HCT116 (cell line): ENCODE measurements around the gene SSTR5. TPM values are rescaled to one million over a fixed set of nuclear protein-coding genes. Genes with fewer than 3 reads are reported as not detected.

ENCODE experiments used
- ATAC-seq: fragments of 200-7000 bp; cut with Tn5 transposase; 2 replicates; pipeline ENCODE4 v1.9.1; 2020; ENCODE audit warnings: mild to moderate bottlenecking, moderate library complexity
- BruUV-seq: library from RNA; stranded (reverse); fragments of 400-500 nt; replicated peaks from 2 replicates; lab custom pipeline; 2021; lab: Mats Ljungman, UMichigan
- CTCF ChIA-PET: fragments of 300-600 bp; sonication (Branson Sonifier 250); formaldehyde crosslinking; loops from one replicate; lab custom pipeline; 2021; ENCODE audit warnings: antibody characterized with exemption; lab: Charles Lee
- POLR2A ChIA-PET: fragments of 300-600, 350-600 bp; sonication (Branson Sonifier 250); formaldehyde crosslinking; loops from one replicate; lab custom pipeline; 2021; ENCODE audit warnings: antibody characterized with exemption; lab: Charles Lee
- RAD21 ChIA-PET, 2 experiments: fragments of 300-600 bp; sonication (Branson Sonifier 250); formaldehyde crosslinking; loops; one replicate each; lab custom pipeline; 2023; ENCODE audit warnings: low total read pairs in 2 of 2; ENCODE audit not compliant: uncharacterized antibody in 2 of 2, unreplicated experiment in 2 of 2, low non-redundant PET in 1 of 2; lab: Charles Lee
- DNase-seq: peaks from one replicate; pipeline ENCODE4 v3.0.0-alpha.2; 2010; ENCODE audit warnings: low read depth, low spot score
- H2AFZ ChIP-seq: fragments of 200-600 bp; shearing (Covaris generic), sonication (generic); 2 replicates; pipeline ENCODE4 v1.6.1; 2017; ENCODE audit warnings: low read depth, mixed run types, mixed read lengths, antibody characterized with exemption, low read length; ENCODE audit not compliant: poor library complexity, severe bottlenecking
- H3K27ac ChIP-seq: 2 replicates; pipeline ENCODE4 v1.5.1; 2012; ENCODE audit warnings: low read depth, low read length
- H3K27me3 ChIP-seq: fragments of 200-600 bp; sonication (generic); 2 replicates; pipeline ENCODE4 v1.6.1; 2016; ENCODE audit warnings: mixed run types, low read length, mixed read lengths; ENCODE audit not compliant: insufficient read depth
- H3K36me3 ChIP-seq, 2 experiments: fragments of 200-500 bp in 1 of 2; fragments of 200-600 bp in 1 of 2; sonication (Bioruptor generic) in 1 of 2; sonication (generic) in 1 of 2; 2 replicates each; pipeline versions ENCODE4 v1.5.1 to v1.6.1; 2014 to 2016; ENCODE audit warnings: low read length in 2 of 2, inconsistent platforms in 1 of 2, mixed read lengths in 1 of 2, mixed run types in 1 of 2; ENCODE audit not compliant: insufficient read depth in 2 of 2, control insufficient read depth in 1 of 2
- H3K4me1 ChIP-seq, 2 experiments: fragments of 200-600 bp in 1 of 2; sonication (generic) in 1 of 2; 2 replicates each; pipeline versions ENCODE4 v1.5.1 to v1.6.1; 2012 to 2017; ENCODE audit warnings: low read length in 2 of 2, inconsistent platforms in 1 of 2, mild to moderate bottlenecking in 1 of 2, mixed read lengths in 1 of 2, mixed run types in 1 of 2, moderate library complexity in 1 of 2; ENCODE audit not compliant: insufficient read depth in 2 of 2, control insufficient read depth in 1 of 2
- H3K4me2 ChIP-seq: fragments of 200-600 bp; sonication (generic); 2 replicates; pipeline ENCODE4 v1.6.1; 2017; ENCODE audit warnings: mixed run types, low read length, mixed read lengths
- H3K4me3 ChIP-seq, 2 experiments: fragments of 200-600 bp in 1 of 2; sonication (generic) in 1 of 2; replicated peaks in 1 of 2; 2 replicates each; pipeline ENCODE4 v1.5.1; 2011 to 2016; ENCODE audit warnings: low read length in 2 of 2, control low read depth in 1 of 2, low read depth in 1 of 2, mild to moderate bottlenecking in 1 of 2, mixed read lengths in 1 of 2, mixed run types in 1 of 2
- H3K79me2 ChIP-seq: fragments of 200-600 bp; sonication (generic); 2 replicates; pipeline ENCODE4 v1.6.1; 2017; ENCODE audit warnings: mild to moderate bottlenecking, mixed run types, low read length, moderate library complexity, mixed read lengths; ENCODE audit not compliant: insufficient read depth
- H3K9ac ChIP-seq: fragments of 200-600 bp; sonication (generic); 2 replicates; pipeline ENCODE4 v1.6.1; 2016; ENCODE audit warnings: low read length, mixed read lengths
- H3K9me2 ChIP-seq: fragments of 200-600 bp; sonication (generic), shearing (Covaris generic); 2 replicates; pipeline ENCODE4 v1.6.1; 2017; ENCODE audit warnings: mixed run types, mild to moderate bottlenecking, moderate library complexity; ENCODE audit not compliant: insufficient read depth
- H3K9me3 ChIP-seq, 2 experiments: fragments of 200-500 bp in 1 of 2; fragments of 200-600 bp in 1 of 2; sonication (Bioruptor generic) in 1 of 2; sonication (generic) in 1 of 2; 2 replicates each; pipeline ENCODE4 v1.6.1; 2014 to 2017; ENCODE audit warnings: low read length in 2 of 2, mixed read lengths in 2 of 2, inconsistent platforms in 1 of 2, low read depth in 1 of 2, mild to moderate bottlenecking in 1 of 2, mixed run types in 1 of 2, moderate library complexity in 1 of 2; ENCODE audit not compliant: control insufficient read depth in 1 of 2, insufficient read depth in 1 of 2
- H4K20me1 ChIP-seq: fragments of 200-600 bp; sonication (generic), shearing (Covaris generic); 2 replicates; pipeline ENCODE4 v1.6.1; 2017; ENCODE audit warnings: mixed run types, mild to moderate bottlenecking, moderate library complexity; ENCODE audit not compliant: insufficient read depth
- ATF3 ChIP-seq: IDR thresholded peaks from 2 replicates; pipeline ENCODE4 v1.6.1; 2012
- CBX3 ChIP-seq: IDR thresholded peaks from 2 replicates; pipeline ENCODE4 v1.6.1; 2012; ENCODE audit warnings: low read depth
- CEBPB ChIP-seq: IDR thresholded peaks from 2 replicates; pipeline ENCODE4 v1.6.1; 2012; ENCODE audit warnings: low read depth
- CTCF ChIP-seq, 3 experiments: fragments of 200-600 bp in 1 of 3; sonication (generic) in 1 of 3; IDR thresholded peaks in 2 of 3; conservative IDR thresholded peaks in 1 of 3; 2 replicates each; pipeline ENCODE4 v1.5.1; 2012 to 2017; ENCODE audit warnings: low read depth in 2 of 3, low read length in 2 of 3, antibody characterized with exemption in 1 of 3, borderline replicate concordance in 1 of 3, control low read depth in 1 of 3, mild to moderate bottlenecking in 1 of 3, mixed read lengths in 1 of 3, mixed run types in 1 of 3, moderate library complexity in 1 of 3; ENCODE audit not compliant: insufficient read depth in 1 of 3
- EGR1 ChIP-seq: IDR thresholded peaks from 2 replicates; pipeline ENCODE4 v1.6.1; 2012; ENCODE audit warnings: low read depth
- EZH2 ChIP-seq: fragments of 200-600 bp; sonication (generic); IDR thresholded peaks from 2 replicates; pipeline ENCODE4 v1.6.1; 2017; ENCODE audit warnings: antibody characterized with exemption, mixed run types
- EZH2phosphoT487 ChIP-seq: fragments of 200-600 bp; IDR thresholded peaks from 2 replicates; pipeline ENCODE4 v1.6.1; 2018; ENCODE audit warnings: antibody characterized with exemption, borderline replicate concordance
- JUND ChIP-seq: IDR thresholded peaks from 2 replicates; pipeline ENCODE4 v1.6.1; 2012
- MAX ChIP-seq: IDR thresholded peaks from 2 replicates; pipeline ENCODE4 v1.6.1; 2012
- POLR2A ChIP-seq: IDR thresholded peaks from 2 replicates; pipeline ENCODE4 v1.7.0; 2011; ENCODE audit warnings: borderline replicate concordance; ENCODE audit not compliant: insufficient read depth, insufficient read length; ENCODE audit errors: extremely low read depth
- POLR2AphosphoS5 ChIP-seq: IDR thresholded peaks from 2 replicates; pipeline ENCODE4 v1.6.1; 2011; ENCODE audit warnings: mild to moderate bottlenecking, low read depth, low read length, moderate library complexity
- RAD21 ChIP-seq: IDR thresholded peaks from 2 replicates; pipeline ENCODE4 v1.6.1; 2012; ENCODE audit warnings: low read depth, mild to moderate bottlenecking
- SIN3A ChIP-seq: IDR thresholded peaks from 2 replicates; pipeline ENCODE4 v1.6.1; 2012; ENCODE audit warnings: low read depth
- SP1 ChIP-seq: IDR thresholded peaks from 2 replicates; pipeline ENCODE4 v1.6.1; 2012; ENCODE audit warnings: low read depth
- SRF ChIP-seq: IDR thresholded peaks from 2 replicates; pipeline ENCODE4 v1.6.1; 2012; ENCODE audit warnings: low read depth
- TCF7L2 ChIP-seq: IDR thresholded peaks from 2 replicates; pipeline ENCODE4 v1.7.0; 2011; ENCODE audit warnings: borderline replicate concordance, inconsistent platforms; ENCODE audit not compliant: insufficient read depth, insufficient read length; ENCODE audit errors: extremely low read depth
- ZBTB33 ChIP-seq: IDR thresholded peaks from 2 replicates; pipeline ENCODE4 v1.6.1; 2011; ENCODE audit warnings: mild to moderate bottlenecking, low read length, moderate library complexity; ENCODE audit not compliant: insufficient replicate concordance; ENCODE audit errors: extremely low read depth
- ZNF274 ChIP-seq: fragments of 200-500 bp; sonication (Bioruptor generic); IDR thresholded peaks from 2 replicates; pipeline ENCODE4 v1.6.1; 2014; ENCODE audit warnings: mild to moderate bottlenecking, low read depth, low read length, inconsistent platforms
- intact Hi-C: fragments of 100-400 bp; cut with micrococcal nuclease; formaldehyde crosslinking; loops from 2 replicates; pipeline ENCODE4 v1.10.0; 2022
- total RNA-seq: library from RNA; stranded (reverse); gene quantifications from one replicate; pipeline ENCODE4 v1.2.1, GENCODE V29; 2021; ENCODE audit not compliant: unreplicated experiment

The SSTR5 gene
- total RNA-seq, 1 experiment from 2014 or later, result 7.2 TPM

GRCh38 chr16:1108299-1109252, 36.0 kb downstream of the SSTR5 start:
- intact Hi-C loops, result no loop called here
- no peak for DNase-seq
- no peaks in the 10 kb centered on the region for H3K27me3 ChIP-seq

GRCh38 chr16:1109648-1110047, 37.1 kb downstream of the SSTR5 start:
- no peaks in the 10 kb centered on the region for H4K20me1 ChIP-seq
- no peaks in the 10 kb centered on the region for H3K9me2 ChIP-seq
- DNase-seq (no peak), ATAC-seq (no peak)
- no peak overlapping the region for H3K4me3 ChIP-seq
- no TSS peak for BruUV-seq
- ChIA-PET POLR2A (no interaction called here), CTCF (no interaction called here), RAD21 (no interaction called here)
- intact Hi-C loops, result no loop called here
- no peak overlapping the region for H3K4me2 ChIP-seq
- no peak overlapping the region for H3K9ac ChIP-seq
- H3K9me3 ChIP-seq, result no peaks in the 10 kb centered on the region
- TF ChIP-seq SIN3A (no peak), CEBPB (no peak), TCF7L2 (no peak), ATF3 (no peak), SRF (no peak), POLR2A (no peak), CTCF (IDR thresholded peaks at IDR 0.05 in 2 of 3, conservative IDR thresholded peaks at IDR 0.05 in 1 of 3; ENCODE audit: borderline replicate concordance in 1 of 3, insufficient read depth in 1 of 3, low read depth in 2 of 3, low read length in 2 of 3) (no peak), MAX (no peak), CBX3 (no peak), ZNF274 (no peak), ZBTB33 (no peak), EZH2 (no peak)
- no peak overlapping the region for H2AFZ ChIP-seq
- H3K27ac ChIP-seq, result no peak overlapping the region
- H3K79me2 ChIP-seq, result no peaks in the 10 kb centered on the region
- H3K27me3 ChIP-seq, result no peaks in the 10 kb centered on the region
- peaks cover 0 to 6% of the 10 kb centered on the region in 2 experiments; a peak in 2 of 4 replicates for H3K4me1 ChIP-seq
- no peaks in the 10 kb centered on the region for H3K36me3 ChIP-seq

More at GRCh38 chr16:1108299-1109252, 36.0 kb downstream of the SSTR5 start:
- Histone ChIP-seq H3K9me3 (no peaks in the 10 kb centered on the region), H3K79me2 (no peaks in the 10 kb centered on the region), H3K9me2 (no peaks in the 10 kb centered on the region), H3K27ac (no peak overlapping the region), H3K4me3 (no peak overlapping the region), H3K36me3 (no peaks in the 10 kb centered on the region), H4K20me1 (no peaks in the 10 kb centered on the region), H3K4me2 (no peak overlapping the region), H2AFZ (no peak overlapping the region), H3K4me1 (peaks cover 0 to 6% of the 10 kb centered on the region in 2 experiments; a peak in 2 of 4 replicates), H3K9ac (no peak overlapping the region)
- ChIA-PET CTCF (no interaction called here), POLR2A (no interaction called here), RAD21 (no interaction called here)
- no TSS peak for BruUV-seq
- no peak for ATAC-seq
- no peak for TF ChIP-seq SP1
- no peak for TF ChIP-seq SIN3A
- TF ChIP-seq EZH2phosphoT487, result no peak
- TF ChIP-seq JUND, result no peak
- TF ChIP-seq EGR1, result no peak
- TF ChIP-seq SRF, result no peak
- TF ChIP-seq POLR2AphosphoS5, result no peak
- no peak for TF ChIP-seq RAD21
